Duodenal mucosa (tissue), 2 donors: ENCODE measurements around the gene EFCAB9.
"Not testable (repeated sequence)": the region's sequence is repeated elsewhere in the genome, so short reads cannot be mapped to it uniquely, and the experiment has no call there.

ENCODE experiments used
- H3K27ac ChIP-seq: one replicate; pipeline ENCODE4 v1.7.0; 2013; ENCODE audit warnings: low read depth, low read length
- H3K27me3 ChIP-seq, 2 donors: one replicate each; pipeline ENCODE4 v1.7.0; 2013; ENCODE audit warnings: low read length in 2 of 2, control low read depth in 1 of 2; ENCODE audit not compliant: insufficient read depth in 2 of 2, control insufficient read depth in 1 of 2
- H3K36me3 ChIP-seq, 2 donors: one replicate each; pipeline ENCODE4 v1.7.0; 2013; ENCODE audit warnings: low read length in 2 of 2, control low read depth in 1 of 2; ENCODE audit not compliant: insufficient read depth in 2 of 2, control insufficient read depth in 1 of 2
- H3K4me1 ChIP-seq, 2 donors: one replicate each; pipeline ENCODE4 v1.7.0; 2013; ENCODE audit warnings: low read length in 2 of 2, control low read depth in 1 of 2; ENCODE audit not compliant: insufficient read depth in 2 of 2, control insufficient read depth in 1 of 2
- H3K4me3 ChIP-seq, 2 donors: one replicate each; pipeline ENCODE4 v1.7.0; 2013; ENCODE audit warnings: low read length in 2 of 2, low read depth in 1 of 2
- H3K9ac ChIP-seq, 2 donors: one replicate each; pipeline ENCODE4 v1.7.0; 2013; ENCODE audit warnings: low read length in 2 of 2, low read depth in 1 of 2
- H3K9me3 ChIP-seq, 2 donors: one replicate each; pipeline ENCODE4 v1.7.0; 2013; ENCODE audit warnings: low read length in 2 of 2, control low read depth in 1 of 2; ENCODE audit not compliant: control insufficient read depth in 1 of 2

EFCAB9 gene

DNA sequence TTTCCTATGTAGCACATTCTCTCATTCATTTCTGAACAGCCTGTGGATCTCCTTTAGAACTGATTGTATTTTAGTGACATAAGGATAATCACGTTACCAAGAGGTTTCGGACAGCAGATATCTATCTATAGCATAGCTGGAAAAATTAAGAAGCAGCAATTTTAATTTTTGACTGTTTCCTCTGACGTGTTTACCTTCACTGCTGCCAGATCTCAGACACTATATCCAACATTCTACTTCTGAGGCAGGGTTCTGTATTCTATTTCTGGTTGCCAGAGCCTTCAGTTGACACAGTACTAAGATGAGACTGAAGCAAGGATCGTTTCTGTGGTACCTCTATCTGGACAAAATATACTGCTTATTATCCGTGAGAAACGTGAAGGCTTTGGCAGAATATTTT is at the start of gene EFCAB9:
Gene EFCAB9, plus strand, starts transcription at position 301 of the 400 bp plus-strand sequence. Its CDS starts 1 bp downstream, at position 302.
- Histone ChIP-seq H3K4me1 (no peaks in the 10 kb centered on the region), H3K9me3 (no peaks in the 10 kb centered on the region), H3K9ac (no peak within 1 kb of the TSS)

DNA sequence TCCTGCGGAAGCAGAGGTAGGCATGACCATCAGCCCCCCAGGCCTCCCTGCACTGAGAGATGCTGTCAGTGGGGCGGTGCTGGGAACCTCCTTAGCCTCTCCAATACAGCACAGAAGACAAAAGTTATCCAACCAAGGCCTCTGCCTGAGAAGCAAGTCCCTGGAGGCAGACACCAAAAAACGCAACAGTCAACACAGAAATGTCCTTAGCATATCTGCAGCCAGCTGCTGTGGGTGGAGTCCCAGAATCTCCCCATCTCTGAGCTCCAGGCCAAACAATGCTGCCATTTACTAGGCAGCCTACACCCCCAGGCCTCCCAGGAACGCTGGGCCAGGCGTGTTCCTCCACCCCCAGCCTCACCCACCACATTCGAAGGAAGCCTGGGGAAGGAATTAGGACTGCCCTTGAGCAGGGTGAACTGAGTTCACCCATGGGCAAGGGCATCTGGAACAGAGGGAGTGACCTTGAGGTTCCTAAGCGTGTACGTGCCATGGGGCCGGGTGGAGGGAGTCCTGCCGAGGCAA is 49.6 kb upstream of the EFCAB9 start:
- Histone ChIP-seq H3K27me3 (no peaks in the 10 kb centered on the region), H3K36me3 (peaks cover 0 to 8% of the 10 kb centered on the region in 2 donors), H3K9ac (no peak overlapping the region), H3K27ac (no peak overlapping the region), H3K4me1 (peaks cover 29% of the 10 kb centered on the region in 2 donors), H3K9me3 (no peaks in the 10 kb centered on the region), H3K4me3 (no peak overlapping the region)

More for the DNA sequence above, at the start of gene EFCAB9:
- no peaks in the 10 kb centered on the region for H3K36me3 ChIP-seq
- H3K4me3 ChIP-seq = no peak within 1 kb of the TSS
- H3K27me3 ChIP-seq = no peaks in the 10 kb centered on the region
- no peak within 1 kb of the TSS for H3K27ac ChIP-seq

DNA sequence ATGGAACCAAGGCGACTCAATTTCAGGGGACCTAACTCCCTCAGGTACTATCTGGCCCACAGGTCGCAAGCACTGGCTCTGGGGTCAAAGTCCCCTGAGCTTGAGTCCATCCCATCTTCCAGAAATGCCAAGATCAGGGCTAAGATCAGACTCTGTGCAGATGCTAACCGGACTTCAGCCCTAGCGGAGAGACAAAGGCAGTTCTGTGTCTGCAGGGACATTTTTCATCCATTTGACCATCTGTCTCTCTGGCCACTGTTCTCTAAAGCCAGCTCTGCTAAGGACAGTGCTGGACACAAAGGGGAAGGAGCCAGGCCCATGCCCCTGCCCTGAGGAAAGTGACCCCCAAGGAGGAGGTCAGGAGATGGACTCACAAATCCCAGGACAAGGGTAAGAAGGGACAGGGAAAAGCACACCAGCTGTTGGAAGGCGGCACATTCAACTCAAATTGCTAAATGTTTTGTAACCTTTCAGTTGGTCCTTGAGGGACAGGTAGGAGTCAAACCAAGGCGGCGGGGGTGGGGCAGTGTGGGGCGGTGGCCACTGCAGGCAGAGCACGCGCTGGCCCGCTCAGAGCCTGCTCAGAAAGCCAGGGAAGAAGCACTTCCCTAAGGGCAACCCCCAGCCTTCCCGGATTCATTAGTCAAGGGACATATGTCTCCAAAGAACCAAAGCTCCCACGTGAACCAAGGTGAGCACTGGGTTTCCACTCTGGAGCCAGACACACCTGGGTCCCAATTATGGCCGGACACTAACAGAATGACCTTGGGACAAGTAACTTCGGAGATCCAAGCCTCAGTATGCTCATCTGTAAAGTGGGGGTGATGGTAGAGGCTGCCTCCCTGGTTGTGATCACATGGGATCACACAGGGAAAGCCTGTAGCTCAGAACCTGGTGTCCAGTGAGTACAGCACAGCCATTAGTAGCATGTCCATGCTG is 48.8 kb upstream of the EFCAB9 start:
- H3K27me3 ChIP-seq = no peaks in the 10 kb centered on the region
- no peak overlapping the region for H3K9ac ChIP-seq
- peaks cover 0 to 8% of the 10 kb centered on the region in 2 donors for H3K36me3 ChIP-seq
- H3K27ac ChIP-seq = no peak overlapping the region
- peaks cover 29% of the 10 kb centered on the region in 2 donors for H3K4me1 ChIP-seq
- no peak overlapping the region for H3K4me3 ChIP-seq
- no peaks in the 10 kb centered on the region for H3K9me3 ChIP-seq

GRCh38 chr5:172145870-172146747 is 47.9 kb upstream of the EFCAB9 start:
- Histone ChIP-seq H3K4me1 (peaks cover 29 to 37% of the 10 kb centered on the region in 2 donors), H3K4me3 (no peak overlapping the region), H3K27me3 (no peaks in the 10 kb centered on the region), H3K9me3 (no peaks in the 10 kb centered on the region), H3K27ac (no peak overlapping the region), H3K9ac (no peak overlapping the region), H3K36me3 (peaks cover 0 to 8% of the 10 kb centered on the region in 2 donors)

- H3K36me3 ChIP-seq = peaks cover 0 to 9% of the 10 kb centered on the region in 2 donors
- no peaks in the 10 kb centered on the region for H3K27me3 ChIP-seq
- H3K4me1 ChIP-seq = peaks cover 28 to 36% of the 10 kb centered on the region in 2 donors
- no peak overlapping the region for H3K9ac ChIP-seq
- H3K4me3 ChIP-seq = no peak overlapping the region
- H3K27ac ChIP-seq = no peak overlapping the region
- H3K9me3 ChIP-seq = no peaks in the 10 kb centered on the region
Measured at GRCh38 chr5:172146748-172147092, 47.3 kb upstream of the EFCAB9 start.

- no peaks in the 10 kb centered on the region for H3K27me3 ChIP-seq
- H3K4me1 ChIP-seq = peaks cover 24 to 31% of the 10 kb centered on the region in 2 donors
- H3K9me3 ChIP-seq = no peaks in the 10 kb centered on the region
- no peak overlapping the region for H3K27ac ChIP-seq
- H3K4me3 ChIP-seq = no peak overlapping the region
- no peak overlapping the region for H3K9ac ChIP-seq
- H3K36me3 ChIP-seq = peaks cover 5 to 15% of the 10 kb centered on the region in 2 donors
Measured at GRCh38 chr5:172147857-172148256, 46.1 kb upstream of the EFCAB9 start.

DNA sequence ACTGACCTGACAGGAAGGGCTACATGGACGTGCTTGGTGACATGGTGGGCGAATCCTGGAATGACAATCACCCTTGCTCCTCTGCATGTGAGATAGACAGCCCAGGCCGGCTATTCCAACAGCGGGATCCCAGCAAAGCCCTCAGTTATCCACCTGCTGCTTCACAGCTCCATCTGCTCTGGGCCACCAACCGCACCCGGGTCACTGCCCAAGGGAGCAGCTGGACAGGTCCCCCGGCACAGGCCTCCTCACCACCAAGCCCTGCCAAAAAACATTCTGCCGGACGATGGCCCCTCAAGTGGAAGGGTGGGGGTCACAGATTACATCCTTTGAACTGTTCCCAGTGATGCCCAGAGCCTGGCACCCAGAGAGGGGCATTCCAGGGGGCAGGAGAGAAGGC is 45.6 kb upstream of the EFCAB9 start:
- no peaks in the 10 kb centered on the region for H3K9me3 ChIP-seq
- no peak overlapping the region for H3K4me3 ChIP-seq
- no peak overlapping the region for H3K27ac ChIP-seq
- H3K36me3 ChIP-seq = peaks cover 5 to 15% of the 10 kb centered on the region in 2 donors
- H3K4me1 ChIP-seq = peaks cover 24 to 28% of the 10 kb centered on the region in 2 donors
- H3K9ac ChIP-seq = no peak overlapping the region
- no peaks in the 10 kb centered on the region for H3K27me3 ChIP-seq

DNA sequence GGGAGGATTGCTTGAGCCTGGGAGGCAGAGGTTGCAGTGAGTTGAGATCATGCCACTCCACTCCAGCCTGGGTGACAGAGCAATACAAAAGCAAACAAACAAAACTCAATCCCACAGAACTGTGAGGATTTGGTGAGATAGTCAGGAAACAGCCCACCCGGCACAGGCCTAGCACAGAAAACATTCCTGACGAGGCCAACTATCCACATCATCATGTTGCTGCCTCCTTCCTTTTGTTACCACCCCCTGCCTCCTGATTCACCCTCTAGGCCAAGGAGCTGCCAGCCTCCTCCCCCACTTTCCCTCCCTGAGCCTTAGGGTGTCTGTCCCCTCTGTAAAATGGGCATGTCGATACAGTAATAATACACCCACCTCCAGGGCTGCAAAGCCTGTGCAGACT is 44.9 kb upstream of the EFCAB9 start:
- H3K4me1 ChIP-seq = peaks cover 23 to 25% of the 10 kb centered on the region in 2 donors
- H3K36me3 ChIP-seq = peaks cover 5 to 15% of the 10 kb centered on the region in 2 donors
- no peak overlapping the region for H3K9ac ChIP-seq
- no peak overlapping the region for H3K27ac ChIP-seq
- H3K9me3 ChIP-seq = no peaks in the 10 kb centered on the region
- no peaks in the 10 kb centered on the region for H3K27me3 ChIP-seq
- H3K4me3 ChIP-seq = no peak overlapping the region

- not testable (repeated sequence) for H3K9me3 ChIP-seq, H3K27me3 ChIP-seq, H3K9ac ChIP-seq, H3K4me3 ChIP-seq, H3K27ac ChIP-seq
- Histone ChIP-seq H3K4me1 (peaks cover 19 to 21% of the 10 kb centered on the region in 2 donors), H3K36me3 (peaks cover 5 to 19% of the 10 kb centered on the region in 2 donors)
Measured at GRCh38 chr5:172149481-172149880, 44.5 kb upstream of the EFCAB9 start.
